HepG2 (cell line): ENCODE data around the gene SRXN1. TPM values are rescaled to one million over a fixed set of nuclear protein-coding genes. Genes with fewer than 3 reads are reported as not detected.

ENCODE experiments used
- ELF1 ChIP-seq: sonication (generic); formaldehyde crosslinking; IDR thresholded peaks from 2 replicates; pipeline ENCODE4 v1.4.0; 2020; ENCODE audit warnings: missing genetic modification reagents
- GPN1 ChIP-seq: sonication (generic); formaldehyde crosslinking; IDR thresholded peaks from 2 replicates; pipeline ENCODE4 v1.5.1; 2020; ENCODE audit warnings: missing genetic modification reagents, borderline replicate concordance
- HNF4A ChIP-seq: sonication (generic); formaldehyde crosslinking; IDR thresholded peaks from 2 replicates; pipeline ENCODE4 v1.4.0; 2020; ENCODE audit warnings: missing genetic modification reagents
- KLF16 ChIP-seq, 2 experiments: sonication (generic) in 1 of 2; formaldehyde crosslinking in 1 of 2; IDR thresholded peaks; 2 replicates each; pipeline versions ENCODE4 v1.6.1 to v1.8.0; 2016 to 2023; ENCODE audit warnings: missing genetic modification reagents in 2 of 2, missing compliant biosample characterization in 1 of 2
- MAFG ChIP-seq: sonication (generic); formaldehyde crosslinking; IDR thresholded peaks from 2 replicates; pipeline ENCODE4 v1.5.1; 2020; ENCODE audit warnings: mild to moderate bottlenecking, missing genetic modification reagents
- NPAS2 ChIP-seq: sonication (generic); formaldehyde crosslinking; IDR thresholded peaks from 2 replicates; pipeline ENCODE4 v1.8.0; 2022; ENCODE audit warnings: mild to moderate bottlenecking, missing genetic modification reagents, borderline replicate concordance
- POLR2G ChIP-seq: fragments of 200-400 bp; formaldehyde crosslinking; IDR thresholded peaks from 2 replicates; pipeline ENCODE4 v1.6.1; 2018; ENCODE audit warnings: mild to moderate bottlenecking, low read depth, low read length, moderate library complexity
- RCOR2 ChIP-seq: IDR thresholded peaks from 2 replicates; pipeline ENCODE4 v1.6.1; 2016; ENCODE audit warnings: missing biosample characterization, missing genetic modification reagents
- TBX3 ChIP-seq: fragments of 450-650 bp; IDR thresholded peaks from 2 replicates; pipeline ENCODE4 v1.6.1; 2017; ENCODE audit warnings: antibody characterized with exemption, mild to moderate bottlenecking, inconsistent platforms, borderline replicate concordance
- THAP11 ChIP-seq: IDR thresholded peaks from 2 replicates; pipeline ENCODE4 v1.6.1; 2016; ENCODE audit warnings: missing biosample characterization, missing genetic modification reagents
- YY1 ChIP-seq: IDR thresholded peaks from 2 replicates; pipeline ENCODE4 v1.6.1; 2011; ENCODE audit warnings: low read length, low read depth, moderate library complexity, mild to moderate bottlenecking; ENCODE audit not compliant: insufficient read depth, insufficient replicate concordance
- ZNF143 ChIP-seq: sonication (generic); formaldehyde crosslinking; IDR thresholded peaks from 2 replicates; pipeline ENCODE4 v1.4.0; 2020; ENCODE audit warnings: missing genetic modification reagents
- ZNF256 ChIP-seq: sonication (generic); formaldehyde crosslinking; conservative IDR thresholded peaks from 2 replicates; pipeline ENCODE4 v1.4.0; 2020; ENCODE audit warnings: missing genetic modification reagents
- ZNF30 ChIP-seq: sonication (generic); formaldehyde crosslinking; IDR thresholded peaks from 2 replicates; pipeline ENCODE4 v1.5.0; 2020; ENCODE audit warnings: mild to moderate bottlenecking, missing genetic modification reagents
- ZNF337 ChIP-seq: sonication (generic); formaldehyde crosslinking; IDR thresholded peaks from 2 replicates; pipeline ENCODE4 v1.5.1; 2020; ENCODE audit warnings: missing genetic modification reagents, low read depth, mild to moderate bottlenecking, borderline replicate concordance
- ZNF441 ChIP-seq: sonication (generic); formaldehyde crosslinking; IDR thresholded peaks from 2 replicates; pipeline ENCODE4 v1.7.0; 2021; ENCODE audit warnings: missing genetic modification reagents, borderline replicate concordance
- ZNF550 ChIP-seq: sonication (generic); formaldehyde crosslinking; IDR thresholded peaks from 2 replicates; pipeline ENCODE4 v1.4.0; 2020; ENCODE audit warnings: mild to moderate bottlenecking, missing genetic modification reagents, borderline replicate concordance
- ZNF709 ChIP-seq: sonication (generic); formaldehyde crosslinking; IDR thresholded peaks from 2 replicates; pipeline ENCODE4 v1.5.0; 2020; ENCODE audit warnings: mild to moderate bottlenecking, missing genetic modification reagents
- ZNF891 ChIP-seq: sonication (generic); formaldehyde crosslinking; IDR thresholded peaks from 2 replicates; pipeline ENCODE4 v1.5.0; 2020; ENCODE audit warnings: mild to moderate bottlenecking, missing genetic modification reagents
- polyA plus RNA-seq, 8 experiments: library from polyadenylated mRNA; depleted of rRNA in 3 of 8; stranded (reverse) in 7 of 8; unstranded in 1 of 8; fragments of >200 nt; fragmentation: Illumina TruSeq in 4 of 8; extraction: Trizol in 4 of 8; gene quantifications; 2 replicates each; pipeline versions ENCODE4 v1.2.1 to v1.2.3, GENCODE V29; 2011 to 2016; ENCODE audit warnings: low read depth in 4 of 8, missing spikeins in 1 of 8, mixed read lengths in 1 of 8; ENCODE audit not compliant: insufficient read depth in 1 of 8
- total RNA-seq, 5 experiments: library from RNA; depleted of rRNA; stranded (reverse); fragments of >200 nt; fragmentation: Illumina TruSeq; extraction: Trizol; gene quantifications; 2 replicates each; pipeline ENCODE4 v1.2.3, GENCODE V29; 2016; ENCODE audit warnings: low read depth in 1 of 5
- TF ChIP-seq, protein P1 (sequence below): sonication (generic); formaldehyde crosslinking; IDR thresholded peaks from 2 replicates; pipeline ENCODE4; 2020; ENCODE audit warnings: missing genetic modification reagents, mild to moderate bottlenecking, borderline replicate concordance
- TF ChIP-seq, protein P2 (sequence below): sonication (generic); formaldehyde crosslinking; IDR thresholded peaks from 2 replicates; pipeline ENCODE4 v1.5.0; 2020; ENCODE audit warnings: mild to moderate bottlenecking, missing genetic modification reagents
- TF ChIP-seq, protein P3 (sequence below): sonication (generic); formaldehyde crosslinking; IDR thresholded peaks from 2 replicates; pipeline ENCODE4 v1.4.0; 2020; ENCODE audit warnings: mild to moderate bottlenecking, missing genetic modification reagents, borderline replicate concordance
- TF ChIP-seq, protein P4 (sequence below): sonication (generic); formaldehyde crosslinking; IDR thresholded peaks from 2 replicates; pipeline ENCODE4 v1.5.0; 2020; ENCODE audit warnings: mild to moderate bottlenecking, missing genetic modification reagents

SRXN1 gene
- total and polyA plus RNA-seq, 2 of the 13 experiments (the other 11 are each of a cell fraction or from before 2014, with no cell fraction given): 29.9 to 87.7 TPM

DNA sequence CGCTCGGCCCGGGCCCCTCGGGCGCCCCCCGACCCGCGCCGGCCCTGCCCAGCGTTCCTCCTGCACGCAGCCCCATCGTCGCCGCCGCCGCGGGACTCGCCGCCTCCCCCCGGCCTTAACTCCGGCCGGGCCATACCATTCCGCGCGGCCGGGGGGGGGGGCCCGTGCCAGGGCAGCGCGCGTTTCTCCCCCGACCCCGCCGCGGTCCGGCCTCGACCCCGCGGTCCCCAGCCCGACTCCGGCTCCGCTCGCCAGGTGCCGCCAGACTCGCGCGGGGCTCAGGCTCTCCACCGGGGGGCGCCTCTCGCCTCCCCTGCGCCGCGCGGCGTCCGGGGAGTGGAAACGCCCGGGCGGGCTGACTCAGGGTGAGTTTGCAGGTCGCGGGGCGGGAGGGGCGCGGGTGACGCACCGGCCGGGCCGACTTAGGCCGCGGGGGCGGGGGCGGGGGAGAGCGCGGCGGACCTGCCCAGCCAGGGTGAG lies at the start of gene SRXN1 (continued):
- no peak for TF ChIP-seq RCOR2
- TF ChIP-seq, protein P1, sequence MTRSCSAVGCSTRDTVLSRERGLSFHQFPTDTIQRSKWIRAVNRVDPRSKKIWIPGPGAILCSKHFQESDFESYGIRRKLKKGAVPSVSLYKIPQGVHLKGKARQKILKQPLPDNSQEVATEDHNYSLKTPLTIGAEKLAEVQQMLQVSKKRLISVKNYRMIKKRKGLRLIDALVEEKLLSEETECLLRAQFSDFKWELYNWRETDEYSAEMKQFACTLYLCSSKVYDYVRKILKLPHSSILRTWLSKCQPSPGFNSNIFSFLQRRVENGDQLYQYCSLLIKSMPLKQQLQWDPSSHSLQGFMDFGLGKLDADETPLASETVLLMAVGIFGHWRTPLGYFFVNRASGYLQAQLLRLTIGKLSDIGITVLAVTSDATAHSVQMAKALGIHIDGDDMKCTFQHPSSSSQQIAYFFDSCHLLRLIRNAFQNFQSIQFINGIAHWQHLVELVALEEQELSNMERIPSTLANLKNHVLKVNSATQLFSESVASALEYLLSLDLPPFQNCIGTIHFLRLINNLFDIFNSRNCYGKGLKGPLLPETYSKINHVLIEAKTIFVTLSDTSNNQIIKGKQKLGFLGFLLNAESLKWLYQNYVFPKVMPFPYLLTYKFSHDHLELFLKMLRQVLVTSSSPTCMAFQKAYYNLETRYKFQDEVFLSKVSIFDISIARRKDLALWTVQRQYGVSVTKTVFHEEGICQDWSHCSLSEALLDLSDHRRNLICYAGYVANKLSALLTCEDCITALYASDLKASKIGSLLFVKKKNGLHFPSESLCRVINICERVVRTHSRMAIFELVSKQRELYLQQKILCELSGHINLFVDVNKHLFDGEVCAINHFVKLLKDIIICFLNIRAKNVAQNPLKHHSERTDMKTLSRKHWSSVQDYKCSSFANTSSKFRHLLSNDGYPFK (CRISPR knock-in tag): no peak
- no peak for TF ChIP-seq NPAS2 (CRISPR knock-in tag)
- peak; percentile 76; the same call in 1 of the 2 replicates for TF ChIP-seq ZNF337 (CRISPR knock-in tag)
- peak; percentile 88 for TF ChIP-seq ZNF441
- TF ChIP-seq ZNF550 (CRISPR knock-in tag): no peak
- 0 out of 2 replicates have a peak, but pooled peaks have one; percentile 17 for TF ChIP-seq ZNF256 (CRISPR knock-in tag)
- no peak for TF ChIP-seq HNF4A (CRISPR knock-in tag)
- peak; percentile 85 for TF ChIP-seq MAFG
- TF ChIP-seq, protein P2, sequence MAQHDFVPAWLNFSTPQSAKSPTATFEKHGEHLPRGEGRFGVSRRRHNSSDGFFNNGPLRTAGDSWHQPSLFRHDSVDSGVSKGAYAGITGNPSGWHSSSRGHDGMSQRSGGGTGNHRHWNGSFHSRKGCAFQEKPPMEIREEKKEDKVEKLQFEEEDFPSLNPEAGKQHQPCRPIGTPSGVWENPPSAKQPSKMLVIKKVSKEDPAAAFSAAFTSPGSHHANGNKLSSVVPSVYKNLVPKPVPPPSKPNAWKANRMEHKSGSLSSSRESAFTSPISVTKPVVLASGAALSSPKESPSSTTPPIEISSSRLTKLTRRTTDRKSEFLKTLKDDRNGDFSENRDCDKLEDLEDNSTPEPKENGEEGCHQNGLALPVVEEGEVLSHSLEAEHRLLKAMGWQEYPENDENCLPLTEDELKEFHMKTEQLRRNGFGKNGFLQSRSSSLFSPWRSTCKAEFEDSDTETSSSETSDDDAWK (CRISPR knock-in tag): no peak
- TF ChIP-seq, protein P3, sequence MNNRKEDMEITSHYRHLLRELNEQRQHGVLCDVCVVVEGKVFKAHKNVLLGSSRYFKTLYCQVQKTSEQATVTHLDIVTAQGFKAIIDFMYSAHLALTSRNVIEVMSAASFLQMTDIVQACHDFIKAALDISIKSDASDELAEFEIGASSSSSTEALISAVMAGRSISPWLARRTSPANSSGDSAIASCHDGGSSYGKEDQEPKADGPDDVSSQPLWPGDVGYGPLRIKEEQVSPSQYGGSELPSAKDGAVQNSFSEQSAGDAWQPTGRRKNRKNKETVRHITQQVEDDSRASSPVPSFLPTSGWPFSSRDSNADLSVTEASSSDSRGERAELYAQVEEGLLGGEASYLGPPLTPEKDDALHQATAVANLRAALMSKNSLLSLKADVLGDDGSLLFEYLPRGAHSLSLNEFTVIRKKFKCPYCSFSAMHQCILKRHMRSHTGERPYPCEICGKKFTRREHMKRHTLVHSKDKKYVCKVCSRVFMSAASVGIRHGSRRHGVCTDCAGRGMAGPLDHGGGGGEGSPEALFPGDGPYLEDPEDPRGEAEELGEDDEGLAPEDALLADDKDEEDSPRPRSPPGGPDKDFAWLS (CRISPR knock-in tag): no peak
- peak; percentile 82 for TF ChIP-seq YY1
- TF ChIP-seq KLF16 (CRISPR knock-in tag; IDR thresholded peaks at IDR 0.05): peak in 1 of 2 experiments; percentile 91; a peak in 1 of 4 replicates
- 0 out of 2 replicates have a peak, but pooled peaks have one; percentile 24 for TF ChIP-seq GPN1
- 0 out of 2 replicates have a peak, but pooled peaks have one; percentile 12 for TF ChIP-seq ZNF143
- TF ChIP-seq ZNF891: peak; percentile 53; the same call in 1 of the 2 replicates
- TF ChIP-seq POLR2G: peak; percentile 37; the same call in 1 of the 2 replicates
- TF ChIP-seq ZNF30 (CRISPR knock-in tag): no peak
- TF ChIP-seq ZNF709: no peak; the same call in 1 of the 2 replicates
- no peak for TF ChIP-seq ELF1 (CRISPR knock-in tag)
- TF ChIP-seq, protein P4, sequence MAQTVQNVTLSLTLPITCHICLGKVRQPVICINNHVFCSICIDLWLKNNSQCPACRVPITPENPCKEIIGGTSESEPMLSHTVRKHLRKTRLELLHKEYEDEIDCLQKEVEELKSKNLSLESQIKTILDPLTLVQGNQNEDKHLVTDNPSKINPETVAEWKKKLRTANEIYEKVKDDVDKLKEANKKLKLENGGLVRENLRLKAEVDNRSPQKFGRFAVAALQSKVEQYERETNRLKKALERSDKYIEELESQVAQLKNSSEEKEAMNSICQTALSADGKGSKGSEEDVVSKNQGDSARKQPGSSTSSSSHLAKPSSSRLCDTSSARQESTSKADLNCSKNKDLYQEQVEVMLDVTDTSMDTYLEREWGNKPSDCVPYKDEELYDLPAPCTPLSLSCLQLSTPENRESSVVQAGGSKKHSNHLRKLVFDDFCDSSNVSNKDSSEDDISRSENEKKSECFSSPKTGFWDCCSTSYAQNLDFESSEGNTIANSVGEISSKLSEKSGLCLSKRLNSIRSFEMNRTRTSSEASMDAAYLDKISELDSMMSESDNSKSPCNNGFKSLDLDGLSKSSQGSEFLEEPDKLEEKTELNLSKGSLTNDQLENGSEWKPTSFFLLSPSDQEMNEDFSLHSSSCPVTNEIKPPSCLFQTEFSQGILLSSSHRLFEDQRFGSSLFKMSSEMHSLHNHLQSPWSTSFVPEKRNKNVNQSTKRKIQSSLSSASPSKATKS (CRISPR knock-in tag): no peak
- TF ChIP-seq THAP11 (CRISPR knock-in tag): peak; percentile 78
- no peak for TF ChIP-seq TBX3
